ENCODE measurements around the gene TENM3.

Gene TENM3

DNA sequence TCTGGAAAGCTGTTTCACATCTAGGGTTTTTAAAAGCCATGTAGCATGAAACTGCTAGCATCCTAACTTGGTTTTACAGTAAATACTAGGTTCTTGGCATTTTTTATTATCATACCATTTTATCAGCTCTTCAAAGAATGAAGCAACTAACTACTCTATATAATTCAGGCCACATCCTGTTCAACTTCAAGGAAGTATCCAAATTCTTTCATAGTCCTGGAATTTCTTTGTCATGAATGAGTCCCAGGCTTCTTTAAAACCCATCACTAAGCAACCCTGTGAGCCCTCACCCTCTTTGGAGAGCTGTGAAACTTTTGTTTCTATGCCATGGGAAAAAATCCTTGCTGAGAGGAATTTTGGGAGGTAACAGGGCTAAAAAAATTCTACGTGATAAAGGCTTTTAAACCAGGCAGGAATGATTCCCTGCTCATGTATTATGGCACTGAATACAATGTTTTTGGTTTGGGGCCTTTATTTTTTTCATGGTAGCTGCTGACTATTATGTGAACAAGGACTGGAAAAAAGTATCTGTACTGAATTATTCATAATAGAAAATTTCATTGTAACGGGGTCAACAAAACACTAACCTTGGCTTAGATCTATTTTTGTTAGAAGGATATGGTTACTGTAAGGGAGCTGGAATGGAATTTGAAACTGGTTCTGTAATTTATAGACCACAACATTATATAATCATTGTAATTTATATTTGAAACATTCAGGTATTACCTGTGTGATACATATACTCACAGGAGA lies 509.1 kb downstream of the TENM3 start:
- TF ChIP-seq, protein P1, sequence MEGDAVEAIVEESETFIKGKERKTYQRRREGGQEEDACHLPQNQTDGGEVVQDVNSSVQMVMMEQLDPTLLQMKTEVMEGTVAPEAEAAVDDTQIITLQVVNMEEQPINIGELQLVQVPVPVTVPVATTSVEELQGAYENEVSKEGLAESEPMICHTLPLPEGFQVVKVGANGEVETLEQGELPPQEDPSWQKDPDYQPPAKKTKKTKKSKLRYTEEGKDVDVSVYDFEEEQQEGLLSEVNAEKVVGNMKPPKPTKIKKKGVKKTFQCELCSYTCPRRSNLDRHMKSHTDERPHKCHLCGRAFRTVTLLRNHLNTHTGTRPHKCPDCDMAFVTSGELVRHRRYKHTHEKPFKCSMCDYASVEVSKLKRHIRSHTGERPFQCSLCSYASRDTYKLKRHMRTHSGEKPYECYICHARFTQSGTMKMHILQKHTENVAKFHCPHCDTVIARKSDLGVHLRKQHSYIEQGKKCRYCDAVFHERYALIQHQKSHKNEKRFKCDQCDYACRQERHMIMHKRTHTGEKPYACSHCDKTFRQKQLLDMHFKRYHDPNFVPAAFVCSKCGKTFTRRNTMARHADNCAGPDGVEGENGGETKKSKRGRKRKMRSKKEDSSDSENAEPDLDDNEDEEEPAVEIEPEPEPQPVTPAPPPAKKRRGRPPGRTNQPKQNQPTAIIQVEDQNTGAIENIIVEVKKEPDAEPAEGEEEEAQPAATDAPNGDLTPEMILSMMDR (IDR thresholded peaks at IDR 0.05; ENCODE audit: low read depth, low read length) = no peak
- no peak for DNase-seq (ENCODE audit: extremely low read depth, low read depth)

DNA sequence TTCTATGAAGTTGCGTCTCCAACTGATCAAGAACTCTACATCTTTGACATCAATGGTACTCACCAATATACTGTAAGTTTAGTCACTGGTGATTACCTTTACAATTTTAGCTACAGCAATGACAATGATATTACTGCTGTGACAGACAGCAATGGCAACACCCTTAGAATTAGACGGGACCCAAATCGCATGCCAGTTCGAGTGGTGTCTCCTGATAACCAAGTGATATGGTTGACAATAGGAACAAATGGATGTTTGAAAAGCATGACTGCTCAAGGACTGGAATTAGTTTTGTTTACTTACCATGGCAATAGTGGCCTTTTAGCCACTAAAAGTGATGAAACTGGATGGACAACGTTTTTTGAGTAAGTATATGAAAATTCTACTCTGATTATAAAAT lies 511.7 kb downstream of the TENM3 start:
- TF ChIP-seq, protein P1 (IDR thresholded peaks at IDR 0.05; ENCODE audit: low read depth, low read length) = no peak
- DNase-seq (ENCODE audit: extremely low read depth, low read depth) = no peak

DNA sequence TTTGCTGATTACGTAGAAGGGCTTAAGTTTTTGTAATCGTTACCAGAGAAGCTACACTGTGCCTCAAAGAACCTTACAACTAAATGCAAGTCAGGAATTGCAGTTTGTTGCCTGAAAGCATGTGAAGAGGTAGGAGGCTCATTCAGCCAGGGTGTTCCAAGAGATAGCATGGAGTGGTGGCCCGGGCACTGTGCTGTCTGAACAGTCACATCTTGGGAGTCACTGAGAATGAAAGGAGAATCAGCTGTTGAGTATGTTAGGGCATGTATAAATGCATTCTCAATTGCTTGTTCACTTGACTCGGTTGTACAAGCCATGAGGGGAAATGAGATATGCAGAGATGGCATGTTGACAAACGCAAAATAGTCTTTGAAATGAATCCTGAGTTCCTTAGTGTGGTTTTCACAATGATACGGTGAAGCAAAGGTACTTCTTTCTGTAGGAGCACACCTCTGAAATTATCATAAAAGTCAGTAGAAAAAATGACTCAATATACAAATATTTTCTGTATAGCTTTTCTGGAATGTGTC lies 513.0 kb downstream of the TENM3 start:
- DNase-seq (ENCODE audit: extremely low read depth, low read depth) = no peak
- TF ChIP-seq, protein P1 (IDR thresholded peaks at IDR 0.05; ENCODE audit: low read depth, low read length) = no peak

DNA sequence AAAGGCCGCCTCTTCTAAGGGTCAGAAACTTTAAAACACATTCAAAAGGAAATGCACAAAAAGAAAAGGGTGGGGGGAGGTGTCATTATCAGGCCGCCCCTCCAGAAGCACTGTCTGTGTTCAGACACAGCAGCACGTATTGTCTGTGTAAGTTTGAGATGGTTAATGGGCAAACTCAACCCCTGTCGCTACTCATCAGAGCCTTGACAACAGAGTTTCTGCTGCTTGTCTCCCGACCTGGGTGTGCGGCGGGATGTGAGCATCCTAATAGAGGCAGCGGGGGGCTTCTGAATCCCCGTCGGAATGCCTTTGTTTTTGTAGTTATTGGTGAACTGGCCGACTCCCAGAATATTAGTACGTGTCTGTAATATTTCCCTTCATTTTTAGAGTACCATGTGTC lies 515.1 kb downstream of the TENM3 start:
- TF ChIP-seq, protein P1 (IDR thresholded peaks at IDR 0.05; ENCODE audit: low read depth, low read length) = no peak

DNA sequence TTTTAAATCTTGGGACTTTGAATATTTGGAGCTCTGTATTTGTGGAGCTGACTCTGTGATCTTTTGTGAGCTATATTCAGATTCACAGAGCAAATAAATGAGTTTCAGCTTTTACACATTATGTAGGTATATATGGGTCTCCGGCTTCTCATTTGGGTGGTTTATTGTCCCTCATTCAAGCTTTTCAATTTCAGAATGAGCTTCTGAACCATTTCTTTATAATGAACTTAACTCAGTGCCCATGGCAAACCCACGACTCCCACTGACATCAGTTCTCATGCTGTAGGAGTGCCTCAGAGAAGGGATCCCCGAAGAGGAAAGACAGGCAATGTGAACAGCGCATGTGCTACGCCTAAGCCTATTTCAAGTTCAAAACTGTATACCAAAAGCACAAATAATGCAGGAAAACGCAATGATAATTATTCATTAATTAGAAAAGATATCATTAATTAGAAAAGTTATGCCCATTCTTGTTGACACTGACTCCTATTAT lies 517.4 kb downstream of the TENM3 start:
- DNase-seq (ENCODE audit: extremely low read depth, low read depth) = no peak
- TF ChIP-seq, protein P1 (IDR thresholded peaks at IDR 0.05; ENCODE audit: low read depth, low read length) = no peak

More for the DNA sequence above, 515.1 kb downstream of the TENM3 start:
- no peak for DNase-seq (ENCODE audit: extremely low read depth, low read depth)

DNA sequence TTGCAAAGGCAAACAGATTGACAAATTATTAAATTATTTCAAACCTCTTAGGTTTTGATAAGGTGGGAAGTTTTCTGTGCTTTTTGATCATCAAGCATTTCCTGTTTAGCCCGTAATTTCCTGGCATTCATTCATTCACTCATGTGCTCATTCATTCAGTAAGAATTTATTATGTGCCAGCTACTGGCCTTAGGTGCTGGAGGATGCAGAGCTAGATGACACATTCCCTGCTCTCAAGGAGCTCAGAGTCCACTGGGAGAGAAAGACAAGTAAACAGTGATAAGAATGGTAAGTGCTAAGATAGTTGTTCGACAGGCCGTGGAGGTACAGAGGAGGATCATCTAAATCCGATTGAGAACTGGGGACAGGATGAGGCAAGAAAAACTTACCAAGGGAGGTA lies 520.9 kb downstream of the TENM3 start:
- no peak for DNase-seq (ENCODE audit: extremely low read depth, low read depth)
- TF ChIP-seq, protein P1 (IDR thresholded peaks at IDR 0.05; ENCODE audit: low read depth, low read length) = no peak

DNA sequence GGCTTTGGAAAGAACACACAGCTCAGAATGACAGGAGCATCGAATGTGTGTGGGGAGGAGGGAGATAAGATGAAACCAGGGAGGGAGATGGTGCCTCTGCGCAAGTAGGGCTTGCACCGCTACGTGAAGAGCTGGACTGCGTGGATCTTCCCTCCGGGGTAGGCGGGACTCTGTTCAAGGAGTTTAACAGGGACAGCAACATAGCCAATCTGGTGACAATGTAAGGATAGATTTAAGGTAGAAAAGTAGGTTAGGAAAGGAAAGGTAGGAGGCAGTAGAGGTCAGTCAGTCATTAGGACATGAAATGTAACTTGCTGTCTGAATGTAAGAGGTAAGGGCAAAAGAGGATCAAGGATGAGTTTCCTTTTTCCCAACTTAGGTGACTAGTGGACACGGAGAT lies 521.4 kb downstream of the TENM3 start:
- TF ChIP-seq, protein P1 (IDR thresholded peaks at IDR 0.05; ENCODE audit: low read depth, low read length) = no peak
- no peak for DNase-seq (ENCODE audit: extremely low read depth, low read depth)
